Natural killer cell (primary cell): Measurements from ENCODE around the gene PPP1R14C. TPM values are rescaled to one million over a fixed set of nuclear protein-coding genes. Genes with fewer than 3 reads are reported as not detected.

Source experiments
- ATAC-seq, 3 donors: fragments of 150-1000 bp in 2 of 3; fragments of 200-7000 bp in 1 of 3; cut with Tn5 transposase; 1 replicate in 1 of 3; 2 replicates in 2 of 3; pipeline ENCODE4 v1.10.0; 2021; ENCODE audit warnings: mild to moderate bottlenecking in 2 of 3, moderate library complexity in 2 of 3
- DNase-seq, 2 donors: peaks; one replicate each; pipeline versions ENCODE4 v3.0.0 to v3.0.0-alpha.2; 2013 to 2021; ENCODE audit warnings: mixed read lengths in 1 of 2
- H3K27ac ChIP-seq: one replicate; pipeline ENCODE4 v1.5.1; 2013; ENCODE audit warnings: mild to moderate bottlenecking, low read length
- H3K27me3 ChIP-seq: one replicate; pipeline ENCODE4 v1.6.1; 2013; ENCODE audit warnings: low read length; ENCODE audit not compliant: control insufficient read depth, insufficient read depth
- H3K36me3 ChIP-seq: one replicate; pipeline ENCODE4 v1.6.1; 2013; ENCODE audit warnings: low read length; ENCODE audit not compliant: control insufficient read depth, insufficient read depth
- H3K4me1 ChIP-seq: one replicate; pipeline ENCODE4 v1.6.1; 2013; ENCODE audit warnings: low read length; ENCODE audit not compliant: control insufficient read depth, insufficient read depth
- H3K4me3 ChIP-seq: one replicate; pipeline ENCODE4 v1.5.1; 2013; ENCODE audit warnings: low read length
- H3K9me3 ChIP-seq: one replicate; pipeline ENCODE4 v1.6.1; 2013; ENCODE audit warnings: low read length; ENCODE audit not compliant: control insufficient read depth, insufficient read depth
- H3K27ac Mint-ChIP-seq, 2 donors: one replicate each; pipeline ENCODE4 v1.8.0; 2022; ENCODE audit warnings: mild to moderate bottlenecking in 2 of 2, mixed read lengths in 2 of 2, moderate library complexity in 1 of 2
- H3K27me3 Mint-ChIP-seq, 2 donors: one replicate each; pipeline ENCODE4 v1.8.0; 2022; ENCODE audit warnings: low read depth in 2 of 2, mixed read lengths in 2 of 2
- H3K36me3 Mint-ChIP-seq: one replicate; pipeline ENCODE4 v1.8.0; 2022; ENCODE audit warnings: mixed read lengths
- H3K4me1 Mint-ChIP-seq, 2 donors: one replicate each; pipeline ENCODE4 v1.8.0; 2022; ENCODE audit warnings: mixed read lengths in 2 of 2
- H3K4me3 Mint-ChIP-seq: one replicate; pipeline ENCODE4 v1.8.0; 2022; ENCODE audit warnings: mild to moderate bottlenecking, moderate library complexity, mixed read lengths
- H3K9me3 Mint-ChIP-seq, 2 donors: one replicate each; pipeline ENCODE4 v1.8.0; 2022; ENCODE audit warnings: mixed read lengths in 2 of 2
- WGBS: methylation state at CpG from one replicate; pipeline ENCODE4 v1.1.7; 2013; ENCODE audit warnings: missing lambda C conversion rate; ENCODE audit not compliant: insufficient coverage; 5-methylcytosine and 5-hydroxymethylcytosine counted together
- intact Hi-C: fragments of 100-400 bp; cut with micrococcal nuclease; formaldehyde crosslinking; loops from one replicate; pipeline ENCODE4 v1.14.2; 2022
- total RNA-seq, 4 donors: library from RNA; stranded (reverse); fragments of 120-200 nt in 1 of 4; gene quantifications; one replicate each; pipeline versions ENCODE4 v1.2.3 to v1.2.4, GENCODE V29; 2013 to 2022
- TF ChIP-seq, protein P1 (sequence below): fragments of 200-600 bp; IDR thresholded peaks from one replicate; pipeline ENCODE4 v1.8.0; 2022; ENCODE audit warnings: antibody characterized with exemption

PPP1R14C gene
- total RNA-seq, 3 donors from 2014 or later (not counting 1 experiment from before 2014, with no cell fraction given), result not detected

DNA sequence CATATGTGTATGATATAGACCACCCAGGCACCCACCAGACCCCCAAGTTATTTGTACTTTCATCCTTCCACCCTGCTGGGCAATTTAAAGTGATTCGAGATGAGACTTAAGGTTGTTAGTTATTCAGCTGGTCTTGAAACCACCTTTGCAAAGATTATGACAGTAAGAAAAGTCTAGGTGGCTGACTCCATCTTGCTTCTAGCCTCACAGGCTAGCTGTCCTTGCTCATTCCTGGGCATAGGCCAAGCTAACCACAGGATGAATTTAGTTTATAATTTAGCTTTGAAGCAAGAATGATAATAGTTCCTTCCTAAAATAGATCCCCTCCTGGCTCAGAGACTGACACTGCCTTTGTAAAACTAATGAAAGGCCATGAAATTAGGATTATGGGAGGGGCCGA, 154.0 kb downstream of the PPP1R14C start:
- Histone ChIP-seq H3K4me1 (no peaks in the 10 kb centered on the region), H3K4me3 (no peak overlapping the region), H3K9me3 (peaks cover 11% of the 10 kb centered on the region), H3K36me3 (no peaks in the 10 kb centered on the region), H3K27me3 (peaks cover 8% of the 10 kb centered on the region), H3K27ac (no peak overlapping the region)
- TF ChIP-seq, protein P1, sequence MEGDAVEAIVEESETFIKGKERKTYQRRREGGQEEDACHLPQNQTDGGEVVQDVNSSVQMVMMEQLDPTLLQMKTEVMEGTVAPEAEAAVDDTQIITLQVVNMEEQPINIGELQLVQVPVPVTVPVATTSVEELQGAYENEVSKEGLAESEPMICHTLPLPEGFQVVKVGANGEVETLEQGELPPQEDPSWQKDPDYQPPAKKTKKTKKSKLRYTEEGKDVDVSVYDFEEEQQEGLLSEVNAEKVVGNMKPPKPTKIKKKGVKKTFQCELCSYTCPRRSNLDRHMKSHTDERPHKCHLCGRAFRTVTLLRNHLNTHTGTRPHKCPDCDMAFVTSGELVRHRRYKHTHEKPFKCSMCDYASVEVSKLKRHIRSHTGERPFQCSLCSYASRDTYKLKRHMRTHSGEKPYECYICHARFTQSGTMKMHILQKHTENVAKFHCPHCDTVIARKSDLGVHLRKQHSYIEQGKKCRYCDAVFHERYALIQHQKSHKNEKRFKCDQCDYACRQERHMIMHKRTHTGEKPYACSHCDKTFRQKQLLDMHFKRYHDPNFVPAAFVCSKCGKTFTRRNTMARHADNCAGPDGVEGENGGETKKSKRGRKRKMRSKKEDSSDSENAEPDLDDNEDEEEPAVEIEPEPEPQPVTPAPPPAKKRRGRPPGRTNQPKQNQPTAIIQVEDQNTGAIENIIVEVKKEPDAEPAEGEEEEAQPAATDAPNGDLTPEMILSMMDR, result no peak
- ATAC-seq (no peak), DNase-seq (no peak)
- 96% methylated on average over 2 of the region's 2 CpGs for WGBS
- intact Hi-C loops, result no loop called here
- Mint-ChIP-seq H3K4me1 (no peaks in the 10 kb centered on the region), H3K36me3 (no peaks in the 10 kb centered on the region), H3K9me3 (peaks cover 0 to 3% of the 10 kb centered on the region in 2 donors), H3K27ac (no peak overlapping the region), H3K27me3 (peaks cover 13 to 18% of the 10 kb centered on the region in 2 donors), H3K4me3 (no peak overlapping the region)

DNA sequence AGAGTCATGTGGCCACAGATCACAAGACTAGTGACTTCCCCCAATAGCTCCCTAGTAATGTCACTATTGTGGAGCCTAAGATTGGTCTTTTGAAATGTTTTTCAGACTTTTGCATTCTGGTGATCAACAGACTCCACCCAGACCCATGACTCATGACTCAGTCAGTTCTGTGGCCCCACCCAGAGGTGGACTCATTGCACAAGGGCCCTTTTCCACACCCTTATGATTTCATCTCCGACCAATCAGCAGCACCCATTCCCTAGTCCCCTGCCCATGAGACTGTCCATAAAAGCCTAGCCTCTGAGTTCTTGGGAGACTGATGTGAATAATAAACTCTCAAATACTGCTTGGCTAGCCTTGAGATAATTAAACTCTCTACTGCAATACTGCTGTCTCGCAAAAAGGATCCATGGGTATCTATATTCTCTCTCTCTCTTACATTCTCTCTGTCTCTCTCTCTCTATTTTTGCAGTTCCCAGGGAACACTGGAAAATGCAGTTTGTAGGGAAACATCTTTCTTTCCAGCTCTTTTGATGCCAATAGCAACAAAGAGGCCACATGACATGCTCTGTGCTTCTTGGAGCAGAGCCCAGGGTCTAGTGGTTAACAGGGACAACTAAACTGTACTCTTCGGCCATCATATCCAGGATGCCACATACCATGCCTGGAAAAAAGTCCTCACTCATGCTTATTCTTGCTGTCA, 154.6 kb downstream of the PPP1R14C start:
- H3K9me3 ChIP-seq, result peaks cover 11% of the 10 kb centered on the region
- Mint-ChIP-seq H3K4me1 (no peaks in the 10 kb centered on the region), H3K4me3 (no peak overlapping the region), H3K27me3 (peaks cover 12 to 18% of the 10 kb centered on the region in 2 donors), H3K36me3 (no peaks in the 10 kb centered on the region), H3K27ac (no peak overlapping the region), H3K9me3 (peaks cover 0 to 3% of the 10 kb centered on the region in 2 donors)
- ATAC-seq (no peak), DNase-seq (no peak)
- WGBS, result 94% methylated on average over 3 of the region's 3 CpGs
- H3K4me1 ChIP-seq, result no peaks in the 10 kb centered on the region
- H3K27ac ChIP-seq, result no peak overlapping the region
- TF ChIP-seq, protein P1, result no peak
- H3K27me3 ChIP-seq, result peaks cover 8% of the 10 kb centered on the region
- intact Hi-C loops, result no loop called here
- H3K4me3 ChIP-seq, result no peak overlapping the region
- no peaks in the 10 kb centered on the region for H3K36me3 ChIP-seq

DNA sequence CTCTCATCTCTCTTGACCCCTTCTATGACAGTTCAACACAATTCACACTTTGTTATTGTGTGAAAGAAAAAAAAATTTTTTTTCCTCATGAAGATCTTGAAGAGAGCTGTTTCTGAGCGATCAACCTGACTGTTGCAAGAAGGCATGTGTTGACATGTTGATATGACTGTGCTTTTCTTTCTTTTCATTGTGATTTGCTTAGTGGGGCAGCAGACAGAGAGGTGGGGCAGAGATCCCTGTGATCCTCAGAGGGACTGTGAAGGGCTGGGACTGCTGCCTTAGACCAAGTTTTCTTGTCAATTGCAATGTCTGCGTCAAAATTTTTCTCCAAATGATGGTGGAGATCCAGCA, 155.2 kb downstream of the PPP1R14C start:
- Histone ChIP-seq H3K9me3 (peaks cover 11% of the 10 kb centered on the region), H3K36me3 (no peaks in the 10 kb centered on the region), H3K27ac (no peak overlapping the region), H3K27me3 (peaks cover 8% of the 10 kb centered on the region), H3K4me1 (no peaks in the 10 kb centered on the region), H3K4me3 (no peak overlapping the region)
- peaks cover 0 to 3% of the 10 kb centered on the region in 2 donors for H3K9me3 Mint-ChIP-seq
- TF ChIP-seq, protein P1, result no peak
- WGBS, result 93% methylated on average over 2 of the region's 2 CpGs
- no peak overlapping the region for H3K27ac Mint-ChIP-seq
- intact Hi-C loops, result no loop called here
- no peak overlapping the region for H3K4me3 Mint-ChIP-seq
- DNase-seq (no peak), ATAC-seq (no peak)
- H3K36me3 Mint-ChIP-seq, result no peaks in the 10 kb centered on the region
- no peaks in the 10 kb centered on the region for H3K4me1 Mint-ChIP-seq
- peaks cover 12 to 18% of the 10 kb centered on the region in 2 donors for H3K27me3 Mint-ChIP-seq

DNA sequence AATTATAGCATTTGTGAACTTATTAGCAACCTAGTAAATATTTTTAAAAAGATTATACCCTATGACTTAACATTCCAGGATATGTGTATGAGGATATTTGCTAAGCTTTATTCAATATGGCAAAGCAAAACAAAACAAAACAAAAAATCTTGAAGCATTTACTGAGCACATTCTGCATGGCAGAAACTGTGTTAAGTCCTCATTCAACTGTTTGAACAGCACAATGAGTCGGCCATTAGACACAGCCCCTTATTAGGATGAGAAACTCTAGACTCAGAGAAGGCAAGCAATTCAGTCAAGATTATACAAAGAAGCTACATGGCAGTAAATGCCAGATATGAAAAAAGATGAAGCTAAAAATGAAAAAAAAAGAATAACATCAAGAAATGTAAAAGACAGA, 155.8 kb downstream of the PPP1R14C start:
- WGBS, result 94% methylated on average over 1 of the region's 1 CpG
- no peak for DNase-seq
- H3K36me3 ChIP-seq, result no peaks in the 10 kb centered on the region
- no peak overlapping the region for H3K27ac ChIP-seq
- intact Hi-C loops, result no loop called here
- no peak overlapping the region for H3K4me3 ChIP-seq
- no peak for ATAC-seq
- H3K9me3 Mint-ChIP-seq, result peaks cover 0 to 3% of the 10 kb centered on the region in 2 donors
- H3K9me3 ChIP-seq, result peaks cover 11% of the 10 kb centered on the region
- no peaks in the 10 kb centered on the region for H3K4me1 ChIP-seq
- H3K27me3 Mint-ChIP-seq, result peaks cover 12 to 18% of the 10 kb centered on the region in 2 donors
- H3K4me3 Mint-ChIP-seq, result no peak overlapping the region
- no peaks in the 10 kb centered on the region for H3K36me3 Mint-ChIP-seq
- TF ChIP-seq, protein P1, result no peak
- no peaks in the 10 kb centered on the region for H3K4me1 Mint-ChIP-seq
- peaks cover 8% of the 10 kb centered on the region for H3K27me3 ChIP-seq
- no peak overlapping the region for H3K27ac Mint-ChIP-seq
